ENCODE data around the gene GCG.

GCG gene

DNA sequence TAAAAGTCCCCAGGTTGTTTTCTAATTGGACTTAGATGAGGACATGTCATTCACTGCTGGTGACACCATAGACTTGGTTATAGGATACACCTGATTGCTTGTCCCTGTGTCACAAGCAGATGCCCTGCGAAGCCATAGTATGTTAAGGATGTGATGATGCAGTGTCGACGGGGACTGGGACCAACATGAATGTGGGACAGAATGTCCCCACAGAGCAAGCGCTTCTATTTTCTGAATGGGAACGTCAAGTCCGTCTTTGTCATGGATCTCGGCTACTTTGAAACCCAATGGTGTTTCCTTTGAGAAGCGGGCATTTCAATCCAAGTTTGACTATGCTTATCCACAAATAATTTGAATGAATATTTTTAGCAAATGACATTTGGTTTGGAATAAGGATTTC is 2.1 kb downstream of the GCG start:
- no peak for DNase-seq (ENCODE audit: low spot score)

DNA sequence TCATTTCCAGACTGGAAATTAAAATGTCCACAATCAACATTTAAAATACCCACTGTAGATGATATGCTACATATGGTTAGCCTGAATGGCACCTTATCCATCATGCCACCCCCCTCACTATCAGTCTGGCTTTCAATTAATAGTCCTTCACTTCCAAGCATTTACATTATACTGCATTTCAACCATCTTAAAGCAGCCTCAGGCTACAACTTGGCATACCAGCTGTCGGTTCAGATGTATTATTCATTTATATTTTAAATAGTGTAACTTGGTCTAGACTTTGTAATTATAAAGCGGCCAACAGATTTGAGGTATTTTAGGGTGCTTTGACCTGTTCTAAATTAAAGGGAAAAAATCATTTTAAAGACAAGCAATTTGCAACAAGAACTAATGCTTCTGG is 2.6 kb downstream of the GCG start:
- DNase-seq (ENCODE audit: low spot score): no peak

DNA sequence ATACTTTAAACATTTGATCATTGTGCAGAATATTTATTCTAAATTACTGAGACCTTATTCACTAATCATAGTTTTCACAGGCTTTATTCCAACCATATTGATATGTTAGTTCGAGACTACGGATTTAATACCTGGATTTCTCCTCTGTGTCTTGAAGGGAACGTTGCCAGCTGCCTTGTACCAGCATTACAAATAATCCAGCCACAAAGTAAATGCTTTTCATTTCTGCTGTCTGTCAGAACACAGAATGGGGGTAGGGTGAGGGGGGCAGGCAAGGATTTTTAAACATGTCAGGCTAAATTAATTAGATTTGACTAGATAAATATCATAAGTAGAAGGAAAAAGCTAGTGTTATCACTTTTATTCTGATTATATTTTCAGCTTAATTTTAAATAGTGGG is 3.1 kb downstream of the GCG start:
- no peak for DNase-seq (ENCODE audit: low spot score)

DNA sequence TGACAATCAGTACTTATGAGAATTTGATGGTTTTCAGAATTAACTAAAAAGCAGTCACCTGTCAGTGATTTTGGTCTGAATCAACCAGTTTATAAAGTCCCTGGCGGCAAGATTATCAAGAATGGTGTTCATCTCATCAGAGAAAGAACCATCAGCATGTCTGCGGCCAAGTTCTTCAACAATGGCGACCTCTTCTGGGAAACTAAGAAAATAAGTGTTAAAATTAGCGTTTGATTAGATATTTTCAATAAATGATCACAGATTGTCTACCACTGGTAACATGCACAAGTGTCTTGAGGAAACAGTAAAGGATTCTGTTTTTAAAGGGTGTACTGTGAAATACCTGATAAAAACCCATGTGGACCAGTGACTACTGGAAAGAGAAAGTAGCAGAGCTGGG is 8.1 kb downstream of the GCG start:
- no peak for DNase-seq (ENCODE audit: low spot score)

DNA sequence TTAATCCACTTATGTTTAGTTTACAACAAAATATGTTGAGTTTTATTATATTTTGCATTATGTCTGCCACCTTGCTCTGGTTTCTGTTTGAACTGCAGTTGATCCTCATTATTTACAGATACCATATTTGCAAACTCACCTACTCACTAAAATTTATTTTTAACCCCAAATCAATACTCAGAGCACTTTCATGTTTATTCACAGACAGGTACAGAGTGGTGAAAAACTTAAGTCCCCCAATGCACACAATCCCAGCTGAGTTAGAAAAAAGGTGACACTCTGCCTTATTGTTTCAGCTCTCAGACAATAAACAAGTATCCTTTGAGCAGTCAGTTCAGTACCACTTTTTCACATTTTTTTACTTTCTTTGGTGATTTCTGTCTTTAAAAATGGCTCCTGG is 13.7 kb downstream of the GCG start:
- DNase-seq (ENCODE audit: low spot score): no peak

DNA sequence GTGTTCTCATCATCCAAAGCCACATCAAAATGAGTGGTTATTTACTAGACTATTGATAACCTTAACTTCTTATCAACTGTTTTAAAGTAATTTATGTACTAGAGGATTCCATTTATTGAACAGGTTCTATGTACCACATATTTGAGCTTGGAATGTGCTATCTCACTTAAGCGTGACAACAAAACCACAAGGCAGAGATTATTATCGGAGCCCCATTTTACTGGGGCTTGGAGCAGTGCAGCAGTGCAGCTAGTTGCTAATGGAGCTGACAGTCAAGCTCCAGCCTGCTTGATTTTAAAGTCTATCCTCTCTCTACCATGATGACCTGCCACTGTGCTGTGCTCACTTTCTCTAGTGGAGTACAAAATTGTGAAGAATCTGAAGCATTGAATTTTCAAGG is 24.6 kb downstream of the GCG start:
- no peak for DNase-seq (ENCODE audit: low spot score)

DNA sequence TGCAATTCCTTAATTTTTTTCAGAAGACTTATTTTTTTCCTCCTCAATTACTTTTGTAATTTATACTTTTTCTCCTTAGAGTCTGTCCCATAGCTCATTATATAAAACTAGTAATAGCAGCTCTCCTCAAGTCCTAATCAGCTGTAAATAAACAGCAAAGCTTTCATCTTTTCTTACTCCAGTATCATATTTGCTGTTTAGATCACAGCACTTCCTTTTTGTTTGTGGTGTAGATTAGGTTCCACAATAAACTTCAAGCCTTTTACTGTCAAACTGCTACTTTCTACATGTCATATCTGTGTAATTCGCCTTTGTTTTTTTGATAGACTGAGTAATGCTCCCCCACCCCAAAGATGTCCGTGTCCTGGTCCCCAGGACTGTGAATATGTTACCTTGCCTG is 25.5 kb downstream of the GCG start:
- no peak for DNase-seq (ENCODE audit: low spot score)

DNA sequence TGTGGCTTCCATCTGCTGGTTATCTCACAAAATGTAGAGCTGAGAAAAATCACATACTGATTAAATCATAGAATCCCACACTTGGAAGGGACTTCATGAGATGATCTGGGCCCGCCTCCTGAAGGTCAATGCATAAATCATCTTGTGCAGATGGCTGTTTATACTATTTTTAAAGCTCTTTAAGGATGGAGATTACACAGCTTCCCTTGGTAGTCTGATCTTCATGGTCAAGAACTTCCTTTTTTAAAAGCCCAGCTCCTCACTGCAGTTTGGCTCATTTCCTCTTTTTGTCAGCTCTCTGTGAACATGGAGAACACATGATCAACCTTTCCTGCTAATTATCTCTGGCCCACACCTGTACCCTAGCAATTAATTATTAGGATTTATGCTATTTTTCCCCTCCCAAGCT is 25.9 kb downstream of the GCG start:
- DNase-seq (ENCODE audit: low spot score): peak; percentile 10

DNA sequence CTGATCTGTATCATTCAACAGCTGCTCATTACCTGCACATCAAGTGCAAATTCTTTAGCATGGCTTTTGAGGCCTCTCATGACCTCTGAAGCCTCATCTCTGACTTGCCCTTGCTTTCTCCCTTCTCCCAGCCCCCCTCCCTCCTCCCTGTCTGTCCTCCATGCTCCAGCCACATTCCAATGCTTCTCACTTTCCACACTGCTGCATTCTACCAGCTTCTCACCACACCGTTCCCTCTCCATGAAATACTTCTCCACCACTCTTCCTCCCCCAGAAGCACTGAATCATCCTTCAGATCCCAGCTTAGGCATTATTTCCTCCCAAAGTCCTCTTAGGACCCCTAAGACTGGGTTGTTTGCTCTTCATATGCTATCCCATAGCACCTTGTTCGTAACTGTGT is 26.9 kb downstream of the GCG start:
- no peak for DNase-seq (ENCODE audit: low spot score)

DNA sequence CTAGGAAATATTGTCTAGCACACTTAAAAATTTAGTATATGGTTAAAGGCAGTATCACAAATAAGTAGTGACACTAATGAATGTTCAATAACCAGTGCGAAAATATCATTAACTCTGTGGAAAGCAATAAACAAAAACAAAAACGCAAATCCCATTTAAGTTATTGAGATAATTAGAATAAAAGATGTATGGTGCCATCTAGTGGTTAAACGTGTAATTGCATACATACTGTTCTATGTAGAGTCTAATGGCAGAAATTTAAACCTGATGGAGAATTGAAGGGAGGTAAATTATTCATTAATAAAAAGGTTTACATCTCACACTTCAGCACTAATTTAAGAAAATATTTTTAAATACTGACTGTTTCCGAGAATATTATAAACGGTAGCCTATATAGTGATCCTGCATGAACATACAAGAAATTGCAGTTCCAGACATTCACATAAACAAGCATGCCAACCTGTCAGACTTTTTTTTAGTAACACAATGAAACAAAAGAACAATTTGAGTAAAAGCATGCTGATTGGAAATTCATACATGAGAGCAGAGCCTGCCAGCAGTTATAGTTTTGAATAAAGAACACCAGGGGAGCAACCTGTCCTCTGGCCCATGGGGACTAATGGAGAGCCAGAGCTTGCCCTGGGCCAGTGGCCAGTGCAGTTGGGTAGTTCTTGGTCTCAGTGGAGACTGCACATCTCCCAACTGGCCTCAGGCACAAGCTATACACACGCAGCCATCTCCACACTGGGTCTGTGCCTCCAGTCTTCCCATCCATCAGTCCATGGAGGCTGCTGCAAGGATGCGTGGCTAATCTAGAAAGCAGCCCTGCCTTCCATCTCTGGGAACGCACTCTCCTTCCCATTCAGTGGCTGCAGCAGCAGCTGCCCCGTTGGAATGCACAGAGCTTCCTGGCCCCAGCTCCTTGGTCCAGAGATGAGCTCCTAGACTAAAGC is 28.0 kb downstream of the GCG start:
- DNase-seq (ENCODE audit: low spot score): peak; percentile 28

DNA sequence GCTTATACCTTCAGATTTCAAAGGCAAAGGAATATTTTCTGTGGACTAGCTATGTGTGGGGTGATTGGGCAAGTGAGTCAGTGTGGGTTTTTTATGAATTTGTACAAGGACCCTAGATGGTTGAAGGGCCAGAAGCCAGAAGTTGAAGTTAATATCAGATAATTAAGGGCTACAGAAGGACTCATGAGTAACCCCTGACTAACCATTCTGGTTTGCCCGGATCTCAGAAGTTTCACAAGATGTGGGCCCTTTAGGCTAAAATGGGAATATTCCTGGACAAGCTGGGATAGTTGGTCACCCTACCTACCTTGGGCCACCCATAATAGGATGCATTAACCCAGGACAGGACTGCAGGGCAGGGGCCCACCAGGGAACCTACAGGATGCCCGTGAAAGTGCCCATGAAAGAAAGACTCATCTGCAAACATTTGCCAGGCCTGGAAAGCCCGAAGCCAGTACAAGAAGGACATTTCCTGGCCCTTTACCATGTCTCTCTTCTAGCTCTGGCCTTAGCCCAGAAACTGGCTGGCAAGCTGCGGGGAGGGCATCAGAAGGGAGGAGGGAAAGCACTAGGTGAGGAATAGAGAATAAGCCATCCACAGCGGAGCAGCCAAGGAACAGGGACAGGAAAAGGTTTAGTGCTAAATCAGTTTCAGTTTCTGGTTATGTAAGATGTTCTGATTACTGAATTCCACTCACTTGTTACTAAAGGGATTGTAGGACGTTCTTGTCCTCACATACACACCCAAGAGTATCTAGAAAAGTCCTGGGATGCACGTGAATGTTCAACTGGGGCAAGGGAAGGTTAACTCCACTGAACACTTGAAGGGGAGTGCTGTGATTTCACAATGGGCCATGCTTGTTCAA is 33.6 kb downstream of the GCG start:
- no peak for DNase-seq (ENCODE audit: low spot score)

DNA sequence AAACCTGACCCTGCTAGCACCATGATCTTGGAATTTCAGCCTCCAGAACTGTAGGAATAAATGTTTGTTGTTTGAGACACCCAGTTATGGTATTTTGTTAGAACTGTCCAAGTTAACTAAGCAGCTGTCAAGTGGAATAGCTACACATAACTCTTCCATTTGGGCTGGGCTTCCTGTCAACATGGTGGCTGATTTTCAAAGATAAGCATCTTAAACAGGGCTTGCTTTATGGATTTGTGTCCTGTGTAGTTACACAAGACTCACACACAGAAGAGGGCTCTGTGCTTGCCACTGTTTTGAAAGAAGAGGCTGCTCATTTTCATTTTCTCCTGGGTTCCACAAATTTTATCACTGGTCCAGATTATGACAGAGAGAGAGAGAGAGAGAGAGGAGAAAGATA is 35.7 kb downstream of the GCG start:
- DNase-seq (ENCODE audit: low spot score): no peak

DNA sequence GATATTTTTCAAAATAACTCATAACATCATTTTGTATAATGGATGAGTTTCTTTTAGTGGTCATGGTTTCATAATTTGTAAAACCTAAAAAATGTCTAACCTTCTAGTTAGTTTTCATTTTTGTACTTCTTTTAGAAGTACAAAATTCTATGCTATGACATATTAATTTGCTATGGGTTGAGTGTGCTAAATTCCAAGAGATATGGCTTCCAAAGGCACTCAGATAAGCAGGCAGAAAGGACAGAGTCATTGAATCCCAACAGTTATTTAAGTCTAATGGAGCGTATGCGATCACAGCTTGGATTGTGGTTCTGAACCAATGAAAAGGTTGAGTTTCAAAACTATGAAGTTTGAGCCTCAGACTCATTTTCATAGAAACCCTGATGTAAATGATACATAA is 37.0 kb downstream of the GCG start:
- DNase-seq (ENCODE audit: low spot score): no peak

DNA sequence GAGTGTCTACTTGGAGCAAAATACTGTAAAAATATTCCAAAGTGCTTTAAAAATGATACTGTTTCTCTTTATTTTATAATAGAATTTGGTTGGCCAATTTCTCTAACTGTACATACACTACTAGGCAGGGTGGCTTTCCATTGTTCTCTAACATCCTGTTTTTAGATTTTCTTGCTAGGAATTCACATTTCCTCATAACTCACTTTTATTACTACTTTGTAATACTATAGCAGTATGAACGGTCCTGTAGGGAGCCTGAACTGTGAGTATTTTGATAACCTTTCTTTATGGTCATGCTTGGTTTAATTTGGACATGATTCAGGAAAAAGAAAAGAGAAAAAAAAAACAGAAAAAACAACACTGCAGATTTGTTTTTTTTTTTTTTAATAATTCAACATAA is 37.8 kb downstream of the GCG start:
- DNase-seq (ENCODE audit: low spot score): no peak

DNA sequence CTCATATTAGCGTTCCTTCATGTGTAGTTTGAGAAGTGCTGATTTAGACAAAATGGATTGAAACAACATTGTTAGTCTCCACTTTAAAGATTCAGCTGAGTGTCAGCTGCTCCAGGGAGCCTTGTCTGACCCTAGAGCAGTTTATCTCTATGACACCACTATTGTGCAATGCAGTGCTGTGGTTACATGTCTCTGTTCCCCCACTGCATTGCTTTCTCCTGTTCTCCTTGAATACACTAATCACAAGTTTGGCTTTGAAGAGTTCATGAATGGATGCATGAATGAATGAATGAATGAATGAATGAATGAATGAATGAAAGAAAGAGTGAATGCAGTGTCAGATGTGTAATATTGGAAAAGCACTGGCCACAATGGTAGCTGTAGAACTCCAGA is 38.3 kb downstream of the GCG start:
- DNase-seq (ENCODE audit: low spot score): no peak

DNA sequence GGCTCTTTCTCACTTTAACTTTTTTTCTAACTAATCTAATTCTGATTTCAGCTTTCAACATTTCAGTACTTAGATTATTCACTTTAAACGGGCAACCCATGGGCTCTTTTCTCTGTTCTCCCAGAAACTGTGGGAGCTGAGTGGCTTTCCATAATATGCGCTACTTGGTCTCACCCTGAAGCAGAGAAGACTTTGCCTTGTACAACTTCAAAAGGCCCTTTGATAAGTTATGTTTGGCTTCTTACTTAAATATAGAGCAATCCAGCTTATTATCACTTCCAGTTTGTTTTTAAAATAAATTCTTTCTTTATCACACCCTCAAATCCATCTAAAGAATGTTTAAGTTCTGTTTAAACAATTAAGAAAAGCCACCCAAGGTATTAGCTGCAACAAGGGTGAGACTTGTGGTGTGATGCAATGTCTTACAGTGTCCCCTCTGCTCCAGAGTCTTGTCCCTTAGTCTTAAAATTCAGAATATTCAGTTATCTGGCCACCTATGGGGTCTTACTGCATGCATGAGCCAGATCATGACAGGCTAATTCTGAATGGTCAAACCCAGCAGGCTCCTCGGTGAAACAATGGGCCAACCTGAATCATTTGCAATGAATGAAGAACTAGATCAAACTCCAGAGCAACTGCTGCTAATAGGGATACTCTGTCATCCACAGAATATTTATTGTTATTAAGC is 38.8 kb downstream of the GCG start:
- no peak for DNase-seq (ENCODE audit: low spot score)

DNA sequence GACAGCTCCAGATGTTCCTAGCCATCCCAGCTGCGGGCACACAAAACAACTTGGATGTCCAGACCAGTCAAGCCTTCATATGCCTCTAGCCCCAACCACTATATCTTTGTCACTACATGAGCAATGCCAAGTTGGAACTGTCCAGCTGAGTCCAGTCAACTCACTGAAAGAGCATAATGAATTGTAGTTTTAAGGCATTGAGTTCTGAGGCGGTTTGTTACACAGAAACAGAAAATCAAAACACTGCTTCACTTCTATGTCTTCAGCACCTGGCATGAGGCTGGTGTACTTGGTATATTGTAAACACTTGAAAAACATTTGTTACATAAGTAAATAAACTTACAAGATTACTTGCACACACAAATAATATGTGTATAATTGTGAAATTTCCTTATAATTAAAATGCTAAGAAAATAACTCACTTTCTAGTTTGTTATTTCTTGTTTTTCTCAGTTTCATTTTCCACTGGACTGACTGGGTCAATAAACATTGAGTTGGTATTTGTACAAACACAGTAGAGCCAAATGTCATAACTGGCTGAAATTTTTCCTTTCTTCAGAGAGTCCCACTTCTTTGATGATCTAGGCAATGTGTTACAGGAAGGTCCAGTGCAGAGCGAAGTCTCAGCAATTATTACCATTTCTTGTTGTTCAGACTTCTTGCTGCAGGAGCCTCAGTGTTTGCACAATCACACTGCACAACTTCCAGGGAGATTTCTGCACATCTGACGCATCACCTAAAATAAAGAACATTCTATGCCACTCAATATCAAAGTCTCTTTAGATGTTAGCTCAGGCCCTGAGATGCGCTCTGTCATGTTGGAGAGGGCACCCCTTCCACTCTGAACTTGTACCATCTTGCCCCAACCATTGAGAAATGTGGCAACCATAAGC is 39.8 kb downstream of the GCG start:
- no peak for DNase-seq (ENCODE audit: low spot score)

DNA sequence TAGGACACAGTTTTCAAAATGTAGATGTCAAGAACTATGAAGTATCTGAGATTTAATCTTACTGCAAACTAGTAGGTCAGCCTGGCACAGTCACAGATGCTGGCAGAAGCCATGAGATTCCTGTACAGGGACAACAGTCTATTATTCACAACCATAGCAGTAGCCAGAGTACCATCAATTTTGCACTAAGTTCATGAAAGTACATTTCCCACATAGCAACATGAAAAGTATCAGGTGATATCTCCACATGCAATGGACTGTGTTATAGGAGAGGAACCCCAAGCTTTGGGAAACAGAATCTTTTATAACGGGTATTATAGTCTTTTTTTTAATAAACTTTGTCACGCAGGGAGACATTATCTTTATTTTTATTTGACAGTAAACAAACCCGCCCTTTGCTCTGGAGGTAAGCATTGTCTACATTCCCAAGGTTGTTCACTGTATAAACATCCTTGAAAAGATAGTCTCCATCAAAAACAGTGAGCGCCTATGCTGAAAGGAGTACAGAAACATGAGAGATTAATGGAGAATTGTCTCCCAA is 44.6 kb downstream of the GCG start:
- DNase-seq (ENCODE audit: low spot score): no peak

DNA sequence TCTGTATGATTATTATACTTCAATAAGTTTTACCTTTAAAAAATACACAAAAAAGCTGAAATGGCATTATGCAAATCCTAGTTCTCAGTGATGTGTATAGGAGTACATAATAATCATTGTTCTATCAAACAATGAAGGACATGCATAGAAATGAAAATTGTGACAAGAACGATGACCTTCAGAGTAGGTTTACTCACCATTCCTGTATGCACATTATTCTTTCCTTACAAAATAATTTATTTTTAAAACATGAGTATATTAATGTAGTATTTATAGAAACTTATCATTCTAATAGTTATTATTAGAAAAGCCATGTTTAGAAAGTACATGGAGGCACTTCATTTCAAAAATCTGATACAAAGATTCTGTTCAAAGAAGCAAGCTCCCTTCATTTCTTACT is 45.3 kb downstream of the GCG start:
- DNase-seq (ENCODE audit: low spot score): no peak

DNA sequence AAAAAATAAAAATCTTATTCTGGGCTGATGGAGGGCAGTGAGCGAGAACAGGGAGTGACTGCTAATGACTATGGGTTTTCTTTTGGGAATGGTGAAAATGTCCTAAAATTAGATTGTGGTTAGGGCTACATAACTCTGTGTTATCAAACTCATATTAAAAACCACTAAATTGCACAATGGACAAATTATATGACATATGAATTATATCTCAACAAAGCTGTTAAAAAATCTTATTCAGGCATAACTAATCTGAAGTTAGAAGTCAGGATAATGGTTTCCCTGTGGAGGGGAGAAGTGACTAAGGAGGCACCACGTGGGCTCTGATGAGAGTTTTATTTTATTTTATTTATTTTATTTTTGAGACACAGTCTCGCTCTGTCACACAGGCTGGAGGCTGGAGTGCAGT is 45.9 kb downstream of the GCG start:
- DNase-seq (ENCODE audit: low spot score): no peak

DNA sequence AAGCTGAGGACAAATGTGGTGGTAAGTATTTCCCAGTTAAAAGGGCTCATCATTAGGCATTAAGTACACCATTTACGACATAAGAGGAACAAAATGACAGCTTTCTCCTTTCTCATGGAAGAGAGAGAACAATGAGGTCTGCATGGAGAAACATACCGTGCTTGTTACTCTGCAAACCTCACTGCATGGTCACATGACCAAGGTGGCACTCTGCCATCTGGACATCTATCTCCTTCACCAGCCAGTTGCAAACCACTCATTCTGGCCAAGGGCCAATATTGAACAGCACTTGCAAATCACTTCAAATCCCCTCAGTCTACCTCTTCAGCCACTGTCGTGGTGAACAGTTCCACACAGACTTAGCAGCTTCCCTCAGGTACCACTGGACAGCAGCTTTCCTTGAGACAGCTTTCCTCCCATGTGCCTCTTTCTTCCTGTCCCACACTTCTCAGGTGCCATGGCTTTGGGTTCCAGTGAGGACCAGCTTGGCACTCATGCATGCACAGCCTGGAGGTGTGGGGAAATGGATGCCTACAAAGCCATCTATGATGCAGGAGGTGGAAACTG is 48.5 kb downstream of the GCG start:
- DNase-seq (ENCODE audit: low spot score): no peak

Measured in putamen (tissue), 1 donor.